Stimulated activated CD4-positive, alpha-beta T cell treated with anti-CD3 and anti-CD28 coated beads, Interleukin-1b, Interleukin-23, amount 100 ng/mL, for 1 hour (primary cell): ENCODE measurements around the gene LYVE1.

Source experiments
- DNase-seq, 2 donors: peaks; one replicate each; pipeline ENCODE4 v3.0.0-alpha.2; 2020; ENCODE audit warnings: low read depth in 2 of 2

LYVE1 gene

DNA sequence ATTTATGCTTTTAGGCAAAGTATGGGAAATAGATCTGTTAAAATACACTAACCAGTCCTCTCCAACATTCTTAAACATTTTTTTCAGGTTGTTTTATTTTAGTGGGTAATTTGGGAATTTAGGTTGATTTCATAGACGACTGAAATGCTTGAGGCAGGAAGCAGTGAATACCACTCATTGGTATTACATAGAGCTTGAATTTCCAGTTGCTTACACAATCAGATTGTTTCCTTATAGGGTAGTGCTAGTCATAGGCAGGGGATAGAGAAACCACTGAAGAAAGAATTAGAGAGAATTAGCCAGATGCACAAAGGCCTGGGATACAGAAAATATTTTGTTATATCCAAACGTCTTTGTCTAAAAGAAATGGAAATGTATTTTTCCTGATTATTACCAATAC lies 23.9 kb upstream of the LYVE1 start:
- DNase-seq = no peak

DNA sequence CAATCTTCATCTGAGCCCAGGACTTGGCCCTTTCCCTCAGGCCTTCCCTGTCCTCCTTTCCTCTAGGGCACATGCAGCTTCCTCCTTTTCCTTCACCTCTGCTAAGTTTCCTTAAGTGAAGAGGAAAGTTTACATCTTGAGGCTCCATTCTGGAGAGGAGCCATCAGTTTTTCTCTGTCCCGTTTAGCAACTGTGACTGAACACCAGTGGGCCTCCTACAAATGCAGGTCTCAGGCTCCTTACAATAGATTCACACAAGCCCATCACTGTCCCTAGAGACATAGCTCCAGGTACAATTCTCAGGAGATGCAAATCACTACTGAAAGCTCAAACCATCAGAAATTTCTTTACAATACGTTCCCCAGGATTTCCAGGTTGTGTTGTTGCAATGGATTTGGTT lies 23.3 kb upstream of the LYVE1 start:
- DNase-seq = no peak

DNA sequence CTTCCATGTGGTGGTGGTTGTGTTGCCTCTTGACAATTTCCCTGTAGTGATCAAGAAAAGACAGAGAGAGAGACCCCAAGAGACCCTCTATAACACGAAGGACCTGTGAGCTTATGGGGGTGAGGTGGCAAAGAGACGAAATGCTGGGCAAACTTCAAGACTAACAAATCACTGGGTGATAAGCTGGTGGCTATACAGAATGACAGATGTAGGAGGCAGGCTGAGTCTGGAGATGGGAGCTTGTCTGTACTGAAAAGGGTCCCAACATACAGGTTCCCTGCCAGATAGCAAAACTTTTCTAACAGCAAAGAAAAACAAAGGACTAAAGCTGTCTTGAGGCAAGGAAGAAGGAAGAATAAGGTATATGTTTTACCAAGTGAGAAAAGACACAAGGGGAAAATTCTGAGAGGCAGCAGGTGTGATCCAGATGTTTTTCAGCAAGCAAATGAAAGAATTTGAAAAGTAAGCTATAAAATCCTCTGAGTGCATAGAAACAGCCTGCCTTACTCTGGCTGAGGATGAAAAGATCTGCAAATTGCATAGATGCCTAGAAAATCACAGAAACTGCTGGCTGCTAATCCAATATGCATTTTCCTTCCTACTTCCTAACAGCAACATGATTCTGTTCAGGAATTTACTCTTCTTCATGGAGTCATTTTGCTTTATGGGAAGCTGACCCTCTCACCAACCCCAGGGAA lies 21.9 kb upstream of the LYVE1 start:
- DNase-seq = no peak

GRCh38 chr11:10588904-10589303 lies 20.4 kb upstream of the LYVE1 start:
- DNase-seq = no peak

GRCh38 chr11:10587995-10588394 lies 19.5 kb upstream of the LYVE1 start:
- no peak for DNase-seq

DNA sequence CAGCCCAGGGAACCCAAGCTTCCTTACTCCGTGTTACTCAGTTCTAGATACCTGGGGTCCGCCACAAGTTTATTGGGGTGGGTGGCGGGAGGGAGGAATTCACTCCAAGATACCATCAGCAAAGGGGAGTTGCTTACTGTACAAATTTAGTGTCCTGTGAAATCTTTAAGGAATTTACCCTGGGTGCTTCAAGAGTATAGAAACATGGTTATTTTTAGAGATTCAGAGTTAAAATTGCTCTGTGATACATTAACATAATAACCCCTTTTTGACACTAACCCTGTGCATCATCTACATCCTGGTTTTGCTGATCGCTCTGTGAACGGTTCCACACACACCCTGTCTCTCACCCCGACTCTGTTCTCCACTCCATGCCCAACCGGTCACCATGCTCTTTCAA lies 18.9 kb upstream of the LYVE1 start:
- DNase-seq = no peak

GRCh38 chr11:10584071-10584501 lies 15.6 kb upstream of the LYVE1 start:
- DNase-seq = no peak

GRCh38 chr11:10581481-10582019 lies 13.1 kb upstream of the LYVE1 start:
- no peak for DNase-seq

DNA sequence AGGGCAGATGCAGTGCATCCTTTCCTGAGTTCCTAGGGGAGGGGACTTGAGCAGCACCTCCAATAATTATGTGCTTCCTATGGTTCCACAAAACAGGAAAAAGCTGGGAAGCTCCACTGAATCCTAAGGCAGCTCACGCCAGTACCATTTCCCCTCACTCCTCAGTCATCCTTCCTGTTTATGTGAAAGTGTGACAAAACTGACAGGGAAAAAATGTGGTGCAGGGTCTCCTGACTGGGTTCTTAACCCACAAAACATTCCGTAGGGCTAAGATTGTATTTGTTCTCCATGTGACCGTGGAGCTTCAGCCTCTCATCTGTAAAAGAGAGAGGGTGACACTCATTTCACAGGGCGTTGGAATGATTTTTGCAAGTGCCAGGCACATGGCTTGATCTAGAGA lies 12.2 kb upstream of the LYVE1 start:
- DNase-seq = no peak

- DNase-seq = no peak
These were observed 11.2 kb upstream of the LYVE1 start for GRCh38 chr11:10579700-10580099.

- DNase-seq = no peak
These were observed 7.6 kb upstream of the LYVE1 start for GRCh38 chr11:10576035-10576398.

- no peak for DNase-seq
These were observed 7.0 kb upstream of the LYVE1 start for GRCh38 chr11:10575346-10576034.

GRCh38 chr11:10573556-10573955 lies 5.1 kb upstream of the LYVE1 start:
- DNase-seq = no peak

DNA sequence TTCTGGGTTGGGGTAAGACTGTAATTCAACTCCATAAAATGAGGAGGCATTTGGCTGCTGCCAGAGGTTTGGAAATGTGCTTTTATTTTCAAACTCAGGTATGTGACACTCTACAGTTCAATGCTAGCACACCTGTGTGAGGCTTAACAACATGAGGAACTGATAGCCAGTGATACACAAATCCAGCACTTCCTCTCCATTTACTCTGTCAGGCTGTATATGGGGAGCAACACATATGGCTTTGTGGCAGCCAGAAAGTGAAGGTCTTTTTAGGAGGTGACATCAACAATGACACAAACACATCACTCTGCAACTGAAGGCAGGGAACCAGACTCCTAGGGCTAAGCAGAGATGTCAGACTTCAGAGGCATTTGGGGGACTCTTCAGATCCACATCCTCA lies 4.6 kb upstream of the LYVE1 start:
- no peak for DNase-seq

- no peak for DNase-seq
These were observed 4.1 kb upstream of the LYVE1 start for GRCh38 chr11:10572533-10572932.

GRCh38 chr11:10567446-10567845 lies 1.0 kb downstream of the LYVE1 start:
- DNase-seq = no peak

- DNase-seq = no peak
These were observed 2.1 kb downstream of the LYVE1 start for GRCh38 chr11:10566257-10566957.

GRCh38 chr11:10565493-10565892 lies 3.0 kb downstream of the LYVE1 start:
- no peak for DNase-seq

GRCh38 chr11:10564696-10565318 lies 3.7 kb downstream of the LYVE1 start:
- no peak for DNase-seq

- no peak for DNase-seq
These were observed 4.4 kb downstream of the LYVE1 start for GRCh38 chr11:10564030-10564429.

DNA sequence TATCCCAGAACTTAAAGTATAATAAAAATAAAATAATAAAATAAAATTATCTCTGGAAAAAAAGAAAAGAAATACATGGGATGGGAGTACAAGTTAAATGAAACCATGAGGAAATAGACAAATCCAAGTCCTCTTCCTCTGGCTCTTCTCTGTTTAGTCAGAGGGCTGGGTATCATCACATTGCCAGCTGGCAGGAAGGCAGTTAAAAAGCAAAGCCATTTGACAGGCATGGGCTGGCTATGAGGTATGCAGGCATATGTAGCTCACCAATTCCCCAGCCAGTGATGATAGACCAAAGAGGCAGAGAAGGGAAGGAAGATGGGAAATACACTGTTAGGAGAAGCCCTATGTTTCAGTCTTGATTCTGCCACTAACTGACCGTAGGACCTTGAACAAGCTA lies 6.5 kb downstream of the LYVE1 start:
- no peak for DNase-seq

DNA sequence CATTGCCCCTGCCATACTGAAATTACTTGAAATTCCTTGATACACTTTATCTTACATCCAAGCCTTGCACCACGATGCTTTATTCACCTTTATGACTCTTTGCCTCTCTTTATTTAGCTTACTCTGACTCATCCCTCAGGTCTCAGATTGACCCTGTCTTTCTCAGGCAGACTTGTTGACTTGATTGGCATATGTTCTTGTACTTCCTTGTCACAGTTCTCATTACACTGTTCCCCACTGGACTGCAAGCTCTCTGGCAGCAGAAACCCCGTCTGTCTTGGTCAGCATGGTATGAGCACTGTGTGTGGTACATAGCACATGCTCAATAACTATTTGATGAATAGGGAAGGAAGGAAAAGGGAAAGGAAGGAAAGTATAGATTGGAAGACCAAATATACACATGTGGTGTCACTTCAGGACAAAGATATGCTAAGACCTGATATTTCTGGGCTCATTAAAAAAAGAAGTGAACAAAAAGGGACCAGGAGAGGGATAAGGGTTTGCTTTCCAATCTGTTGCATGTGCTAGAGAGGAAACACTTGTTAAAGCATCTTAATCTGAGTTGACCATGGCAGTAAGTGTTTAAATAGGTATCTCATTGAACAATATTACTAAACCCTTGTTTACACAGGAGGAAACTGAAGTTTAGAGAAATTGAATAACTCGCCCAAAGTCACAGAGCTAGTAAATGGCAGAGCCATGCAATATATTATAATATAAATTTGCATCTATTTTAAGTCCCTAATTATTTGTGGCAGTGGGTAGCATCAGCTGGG lies 7.2 kb downstream of the LYVE1 start:
- no peak for DNase-seq
